Neuronal stem cell (in vitro differentiated cells): ENCODE results near the gene MLKL.

Experiments used
- DNase-seq: peaks from one replicate; pipeline ENCODE4 v3.0.0-alpha.2; 2013; ENCODE audit warnings: low spot score
- H2AFZ ChIP-seq: one replicate; pipeline ENCODE4 v1.6.1; 2013; ENCODE audit warnings: mild to moderate bottlenecking, low read length, inconsistent platforms
- H2AK5ac ChIP-seq: 2 replicates; pipeline ENCODE4 v1.6.1; 2013; ENCODE audit warnings: low read depth, mild to moderate bottlenecking, inconsistent platforms, low read length, moderate library complexity, mixed read lengths
- H2BK120ac ChIP-seq: 2 replicates; pipeline ENCODE4 v1.6.1; 2013; ENCODE audit warnings: low read depth, mild to moderate bottlenecking, inconsistent platforms, low read length, moderate library complexity, mixed read lengths
- H2BK12ac ChIP-seq: one replicate; pipeline ENCODE4 v1.6.1; 2013; ENCODE audit warnings: low read length, inconsistent platforms
- H2BK15ac ChIP-seq: 2 replicates; pipeline ENCODE4 v1.6.1; 2013; ENCODE audit warnings: mild to moderate bottlenecking, low read length, inconsistent platforms, mixed read lengths
- H2BK5ac ChIP-seq: one replicate; pipeline ENCODE4 v1.6.1; 2013; ENCODE audit warnings: inconsistent platforms, mild to moderate bottlenecking, low read length, moderate library complexity
- H3K14ac ChIP-seq: one replicate; pipeline ENCODE4 v1.6.1; 2013; ENCODE audit warnings: low read length, inconsistent platforms
- H3K18ac ChIP-seq: 2 replicates; pipeline ENCODE4 v1.6.1; 2013; ENCODE audit warnings: low read length, inconsistent platforms
- H3K23ac ChIP-seq: 2 replicates; pipeline ENCODE4 v1.6.1; 2013; ENCODE audit warnings: low read depth, mild to moderate bottlenecking, mixed read lengths, low read length, inconsistent platforms; ENCODE audit not compliant: poor library complexity
- H3K27ac ChIP-seq: replicated peaks from 3 replicates; pipeline ENCODE4 v1.5.1; 2013; ENCODE audit warnings: low read length, inconsistent platforms
- H3K27me3 ChIP-seq, 3 experiments: 2 replicates each; pipeline ENCODE4 v1.6.1; 2013; ENCODE audit warnings: low read length in 3 of 3, mild to moderate bottlenecking in 2 of 3, inconsistent platforms in 1 of 3, low read depth in 1 of 3, mixed read lengths in 1 of 3, moderate library complexity in 1 of 3; ENCODE audit not compliant: control insufficient read depth in 3 of 3, insufficient read depth in 3 of 3
- H3K36me3 ChIP-seq, 2 donors: replicated peaks in 1 of 2; 2 replicates each; pipeline ENCODE4 v1.6.1; 2013; ENCODE audit warnings: low read length in 2 of 2; ENCODE audit not compliant: control insufficient read depth in 2 of 2, insufficient read depth in 2 of 2
- H3K4ac ChIP-seq: 2 replicates; pipeline ENCODE4 v1.6.1; 2013; ENCODE audit warnings: inconsistent platforms, mild to moderate bottlenecking, low read length, moderate library complexity
- H3K4me1 ChIP-seq, 2 donors: 1 replicate in 1 of 2; 2 replicates in 1 of 2; pipeline ENCODE4 v1.6.1; 2013; ENCODE audit warnings: low read length in 2 of 2, low read depth in 1 of 2; ENCODE audit not compliant: control insufficient read depth in 2 of 2, insufficient read depth in 1 of 2
- H3K4me2 ChIP-seq: one replicate; pipeline ENCODE4 v1.6.1; 2013; ENCODE audit warnings: mild to moderate bottlenecking, low read length, inconsistent platforms; ENCODE audit not compliant: insufficient read depth, poor library complexity, severe bottlenecking
- H3K4me3 ChIP-seq, 2 donors: 2 replicates each; pipeline ENCODE4 v1.5.1; 2013; ENCODE audit warnings: low read length in 2 of 2, mild to moderate bottlenecking in 2 of 2, inconsistent platforms in 1 of 2, moderate library complexity in 1 of 2
- H3K79me1 ChIP-seq: one replicate; pipeline ENCODE4 v1.6.1; 2013; ENCODE audit warnings: low read depth, mild to moderate bottlenecking, inconsistent platforms, low read length, moderate library complexity
- H3K9ac ChIP-seq: one replicate; pipeline ENCODE4 v1.6.1; 2013; ENCODE audit warnings: mild to moderate bottlenecking, low read depth, low read length, inconsistent platforms; ENCODE audit not compliant: poor library complexity
- H3K9me3 ChIP-seq, 2 donors: replicated peaks in 1 of 2; 2 replicates each; pipeline versions ENCODE3 to v1.6.1; 2013; ENCODE audit warnings: low read length in 2 of 2, mild to moderate bottlenecking in 2 of 2, inconsistent platforms in 1 of 2, low read depth in 1 of 2, mixed read lengths in 1 of 2, moderate library complexity in 1 of 2; ENCODE audit not compliant: control insufficient read depth in 2 of 2, insufficient read depth in 1 of 2
- H4K8ac ChIP-seq: one replicate; pipeline ENCODE4 v1.6.1; 2013; ENCODE audit warnings: low read depth, mild to moderate bottlenecking, inconsistent platforms, low read length, moderate library complexity
- H4K91ac ChIP-seq: one replicate; pipeline ENCODE4 v1.6.1; 2013; ENCODE audit warnings: low read length, low read depth, mild to moderate bottlenecking, inconsistent platforms; ENCODE audit not compliant: poor library complexity
- WGBS, 2 donors: extraction: QIAGEN DNeasy Blood & Tissue Kit; methylation state at CpG; one replicate each; pipeline ENCODE4 v1.1.7; 2013; ENCODE audit warnings: missing lambda C conversion rate in 2 of 2, mixed read lengths in 1 of 2; ENCODE audit not compliant: insufficient read length in 2 of 2, insufficient replicate concordance in 1 of 2; ENCODE audit errors: extremely low coverage in 2 of 2; 5-methylcytosine and 5-hydroxymethylcytosine counted together

Gene MLKL

GRCh38 chr16:74743668-74744299, 43.1 kb upstream of the MLKL start:
- no peak for DNase-seq

GRCh38 chr16:74743045-74743667, 42.5 kb upstream of the MLKL start:
- Histone ChIP-seq H3K79me1 (no peaks in the 10 kb centered on the region), H2AFZ (peak overlapping the region; percentile 48), H2BK120ac (no peak overlapping the region), H3K4me3 (no peak overlapping the region), H3K9me3 (no peaks in the 10 kb centered on the region), H3K27ac (no peak overlapping the region), H3K36me3 (no peaks in the 10 kb centered on the region), H3K23ac (no peak overlapping the region), H2AK5ac (no peak overlapping the region), H4K8ac (no peak overlapping the region), H2BK15ac (no peak overlapping the region), H3K4ac (no peak overlapping the region), H3K4me1 (peaks cover 2 to 22% of the 10 kb centered on the region in 2 donors), H3K27me3 (peaks cover 0 to 16% (median 0%) of the 10 kb centered on the region in 3 experiments), H3K18ac (no peak overlapping the region), H3K4me2 (no peak overlapping the region), H2BK12ac (no peak overlapping the region), H3K9ac (no peak overlapping the region), H4K91ac (no peak overlapping the region), H3K14ac (no peak overlapping the region), H2BK5ac (no peak overlapping the region)
- WGBS, 2 donors: no CpG with 5 or more reads among the region's 8 CpGs
- DNase-seq: no peak

More at GRCh38 chr16:74743668-74744299, 43.1 kb upstream of the MLKL start:
- Histone ChIP-seq H3K79me1 (no peaks in the 10 kb centered on the region), H3K9me3 (no peaks in the 10 kb centered on the region), H4K91ac (no peak overlapping the region), H2AFZ (peak overlapping the region; percentile 48), H2BK15ac (no peak overlapping the region), H3K14ac (no peak overlapping the region), H2BK12ac (no peak overlapping the region), H2BK5ac (no peak overlapping the region), H3K4me1 (peaks cover 2 to 17% of the 10 kb centered on the region in 2 donors), H2BK120ac (no peak overlapping the region), H3K18ac (peak overlapping the region; percentile 1), H3K36me3 (no peaks in the 10 kb centered on the region), H3K4me3 (no peak overlapping the region), H3K23ac (no peak overlapping the region), H3K27me3 (peaks cover 0 to 11% (median 0%) of the 10 kb centered on the region in 3 experiments), H3K4me2 (no peak overlapping the region), H2AK5ac (peak overlapping the region; percentile 25), H4K8ac (no peak overlapping the region), H3K4ac (no peak overlapping the region), H3K27ac (no peak overlapping the region), H3K9ac (no peak overlapping the region)
- no CpG with 5 or more reads among the region's 15 CpGs for WGBS, 2 donors

GRCh38 chr16:74742051-74742481, 41.4 kb upstream of the MLKL start:
- no peak overlapping the region for H4K8ac ChIP-seq
- H3K9me3 ChIP-seq: no peaks in the 10 kb centered on the region
- no peak overlapping the region for H3K14ac ChIP-seq
- no peak overlapping the region for H2AK5ac ChIP-seq
- peak overlapping the region; percentile 43 for H2AFZ ChIP-seq
- no CpG with 5 or more reads among the region's 10 CpGs for WGBS, 2 donors
- peak overlapping the region; percentile 46 for H3K18ac ChIP-seq
- no peak for DNase-seq
- no peak overlapping the region for H3K4me2 ChIP-seq
- no peak overlapping the region for H2BK120ac ChIP-seq
- H3K27ac ChIP-seq: no peak overlapping the region
- no peak overlapping the region for H3K9ac ChIP-seq
- no peaks in the 10 kb centered on the region for H3K36me3 ChIP-seq
- H3K4ac ChIP-seq: no peak overlapping the region
- no peak overlapping the region for H2BK15ac ChIP-seq
- H3K23ac ChIP-seq: no peak overlapping the region
- no peak overlapping the region for H4K91ac ChIP-seq
- peaks cover 0 to 26% (median 0%) of the 10 kb centered on the region in 3 experiments for H3K27me3 ChIP-seq
- H3K4me3 ChIP-seq: no peak overlapping the region
- H3K79me1 ChIP-seq: no peaks in the 10 kb centered on the region
- H2BK12ac ChIP-seq: no peak overlapping the region
- no peak overlapping the region for H2BK5ac ChIP-seq
- H3K4me1 ChIP-seq: peaks cover 4 to 28% of the 10 kb centered on the region in 2 donors

- no peak overlapping the region for H3K4me2 ChIP-seq
- WGBS, 2 donors: no CpG with 5 or more reads among the region's 13 CpGs
- no peak overlapping the region for H2BK12ac ChIP-seq
- no peak overlapping the region for H2BK120ac ChIP-seq
- no peak overlapping the region for H3K9ac ChIP-seq
- no peak overlapping the region for H2BK5ac ChIP-seq
- H3K4ac ChIP-seq: no peak overlapping the region
- no peak for DNase-seq
- no peak overlapping the region for H3K27ac ChIP-seq
- peak overlapping the region; percentile 6 for H2BK15ac ChIP-seq
- H4K8ac ChIP-seq: no peak overlapping the region
- H3K14ac ChIP-seq: no peak overlapping the region
- H4K91ac ChIP-seq: peak overlapping the region; percentile 47
- H3K18ac ChIP-seq: no peak overlapping the region
- H3K23ac ChIP-seq: no peak overlapping the region
- H3K4me3 ChIP-seq: no peak overlapping the region
- H2AK5ac ChIP-seq: no peak overlapping the region
- peaks cover 4 to 30% of the 10 kb centered on the region in 2 donors for H3K4me1 ChIP-seq
- H3K9me3 ChIP-seq: no peaks in the 10 kb centered on the region
- no peaks in the 10 kb centered on the region for H3K79me1 ChIP-seq
- no peak overlapping the region for H2AFZ ChIP-seq
- H3K27me3 ChIP-seq: peaks cover 0 to 38% (median 0%) of the 10 kb centered on the region in 3 experiments
- H3K36me3 ChIP-seq: no peaks in the 10 kb centered on the region
Observed at GRCh38 chr16:74740795-74741304, 40.2 kb upstream of the MLKL start.
